Peyer's patch (tissue), 4 donors: ENCODE results near the gene C3orf52.

Experiments used
- POLR2A ChIP-seq, 2 donors: fragments of 450-650 bp; IDR thresholded peaks; one replicate each; pipeline ENCODE4 v1.5.1; 2017; ENCODE audit warnings: antibody characterized with exemption in 2 of 2, mild to moderate bottlenecking in 2 of 2, moderate library complexity in 2 of 2
- TF ChIP-seq, protein P1 (sequence below), 6 experiments: fragments of 450-650 bp in 4 of 6; fragments of 200-600 bp in 2 of 6; sonication (generic) in 1 of 6; IDR thresholded peaks; one replicate each; pipeline ENCODE4 v1.5.1; 2017 to 2019; ENCODE audit warnings: antibody characterized with exemption in 6 of 6, mild to moderate bottlenecking in 3 of 6, moderate library complexity in 1 of 6

DNA sequence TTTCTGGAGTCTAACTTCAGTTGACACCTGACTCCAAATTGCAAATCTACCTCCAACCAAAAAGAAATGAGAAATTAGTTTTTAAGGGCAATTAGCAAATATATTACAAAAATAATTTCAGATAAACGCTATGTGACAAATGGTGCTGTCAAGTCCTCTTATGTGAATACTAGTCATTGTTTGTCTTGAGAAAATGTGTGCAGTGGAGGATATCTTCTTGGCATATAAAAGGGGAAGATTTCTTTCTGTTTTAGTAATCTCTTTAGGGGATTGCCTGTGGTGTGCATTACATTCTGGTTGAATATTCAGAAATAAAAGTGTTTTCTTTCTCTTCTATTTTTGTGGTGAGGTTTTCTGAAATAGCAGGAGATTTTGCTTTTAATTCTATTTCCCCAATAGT, 49.9 kb downstream of the C3orf52 start:
- TF ChIP-seq POLR2A (IDR thresholded peaks at IDR 0.05), result no peak
- TF ChIP-seq, protein P1, sequence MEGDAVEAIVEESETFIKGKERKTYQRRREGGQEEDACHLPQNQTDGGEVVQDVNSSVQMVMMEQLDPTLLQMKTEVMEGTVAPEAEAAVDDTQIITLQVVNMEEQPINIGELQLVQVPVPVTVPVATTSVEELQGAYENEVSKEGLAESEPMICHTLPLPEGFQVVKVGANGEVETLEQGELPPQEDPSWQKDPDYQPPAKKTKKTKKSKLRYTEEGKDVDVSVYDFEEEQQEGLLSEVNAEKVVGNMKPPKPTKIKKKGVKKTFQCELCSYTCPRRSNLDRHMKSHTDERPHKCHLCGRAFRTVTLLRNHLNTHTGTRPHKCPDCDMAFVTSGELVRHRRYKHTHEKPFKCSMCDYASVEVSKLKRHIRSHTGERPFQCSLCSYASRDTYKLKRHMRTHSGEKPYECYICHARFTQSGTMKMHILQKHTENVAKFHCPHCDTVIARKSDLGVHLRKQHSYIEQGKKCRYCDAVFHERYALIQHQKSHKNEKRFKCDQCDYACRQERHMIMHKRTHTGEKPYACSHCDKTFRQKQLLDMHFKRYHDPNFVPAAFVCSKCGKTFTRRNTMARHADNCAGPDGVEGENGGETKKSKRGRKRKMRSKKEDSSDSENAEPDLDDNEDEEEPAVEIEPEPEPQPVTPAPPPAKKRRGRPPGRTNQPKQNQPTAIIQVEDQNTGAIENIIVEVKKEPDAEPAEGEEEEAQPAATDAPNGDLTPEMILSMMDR (IDR thresholded peaks at IDR 0.05), result no peak
